ENCODE data around the gene PTPN23.

DNA sequence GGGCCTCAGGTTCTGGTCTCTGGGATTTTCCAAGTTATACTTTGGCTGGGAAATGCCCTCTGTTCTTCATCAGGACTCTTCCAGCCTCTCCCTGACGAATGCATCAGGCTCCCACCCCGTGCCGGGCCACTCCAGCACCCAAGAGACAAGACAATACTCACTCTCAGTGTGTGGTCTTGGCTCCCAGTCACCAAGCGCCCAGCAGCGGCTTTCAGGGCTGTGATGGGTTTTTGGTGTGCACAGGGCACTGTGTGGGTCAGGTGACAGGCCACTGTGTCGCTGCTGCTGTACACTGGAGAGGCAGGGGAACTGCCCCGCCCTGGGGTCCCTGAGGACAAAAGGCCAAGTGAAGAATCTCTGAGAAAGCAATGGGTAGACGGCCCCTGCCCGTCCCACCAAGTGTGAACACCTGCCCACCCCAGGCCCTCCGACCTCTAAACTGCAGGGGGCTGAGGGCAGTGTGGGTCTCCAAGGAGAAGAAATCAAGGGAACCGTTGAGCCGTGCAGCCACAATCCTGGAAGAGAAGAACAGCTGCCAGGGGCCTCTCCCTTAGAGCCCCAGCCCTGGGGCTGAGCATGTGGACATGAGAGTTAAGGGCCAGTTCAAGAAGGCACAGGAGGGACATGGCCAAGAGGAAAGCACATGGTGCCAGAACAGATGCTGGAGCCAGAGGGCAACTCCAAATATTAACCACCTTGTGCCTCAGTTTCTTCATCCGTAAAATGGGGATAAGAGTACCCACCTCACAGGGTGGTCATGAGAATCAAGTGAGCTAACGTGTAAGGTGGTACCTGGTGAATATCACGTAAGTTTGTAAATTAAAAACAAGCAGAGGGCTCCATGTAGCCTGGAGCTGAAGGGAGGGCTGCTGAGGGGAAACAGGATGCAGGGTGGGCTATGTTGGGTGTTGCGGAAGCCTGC, 34.1 kb downstream of the PTPN23 start:
- no peak for TF ChIP-seq POLR2A (IDR thresholded peaks at IDR 0.05)
- TF ChIP-seq, protein P1, sequence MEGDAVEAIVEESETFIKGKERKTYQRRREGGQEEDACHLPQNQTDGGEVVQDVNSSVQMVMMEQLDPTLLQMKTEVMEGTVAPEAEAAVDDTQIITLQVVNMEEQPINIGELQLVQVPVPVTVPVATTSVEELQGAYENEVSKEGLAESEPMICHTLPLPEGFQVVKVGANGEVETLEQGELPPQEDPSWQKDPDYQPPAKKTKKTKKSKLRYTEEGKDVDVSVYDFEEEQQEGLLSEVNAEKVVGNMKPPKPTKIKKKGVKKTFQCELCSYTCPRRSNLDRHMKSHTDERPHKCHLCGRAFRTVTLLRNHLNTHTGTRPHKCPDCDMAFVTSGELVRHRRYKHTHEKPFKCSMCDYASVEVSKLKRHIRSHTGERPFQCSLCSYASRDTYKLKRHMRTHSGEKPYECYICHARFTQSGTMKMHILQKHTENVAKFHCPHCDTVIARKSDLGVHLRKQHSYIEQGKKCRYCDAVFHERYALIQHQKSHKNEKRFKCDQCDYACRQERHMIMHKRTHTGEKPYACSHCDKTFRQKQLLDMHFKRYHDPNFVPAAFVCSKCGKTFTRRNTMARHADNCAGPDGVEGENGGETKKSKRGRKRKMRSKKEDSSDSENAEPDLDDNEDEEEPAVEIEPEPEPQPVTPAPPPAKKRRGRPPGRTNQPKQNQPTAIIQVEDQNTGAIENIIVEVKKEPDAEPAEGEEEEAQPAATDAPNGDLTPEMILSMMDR (IDR thresholded peaks at IDR 0.05): no peak

Measured in heart left ventricle (tissue), 13 donors.